Body of pancreas (tissue), 4 donors: Measurements from ENCODE around the gene HLA-DPB1. TPM values are rescaled to one million over a fixed set of nuclear protein-coding genes. Genes with fewer than 3 reads are reported as not detected.

Source experiments
- ATAC-seq: fragments of 150-250 bp; one replicate; pipeline ENCODE4 v1.9.1; 2016
- DNase-seq, 4 donors: peaks; one replicate each; pipeline ENCODE4 v3.0.0-alpha.2; 2019
- H3K27ac ChIP-seq, 4 donors: fragments of 200-600 bp; sonication (generic); 1 replicate in 3 of 4; 2 replicates in 1 of 4; pipeline versions ENCODE4 v1.5.1 to v1.6.1; 2016 to 2019; ENCODE audit warnings: mild to moderate bottlenecking in 1 of 4, mixed read lengths in 1 of 4, moderate library complexity in 1 of 4
- H3K27me3 ChIP-seq, 2 donors: fragments of 200-600 bp; sonication (generic); one replicate each; pipeline ENCODE4 v1.6.0; 2016; ENCODE audit warnings: mild to moderate bottlenecking in 1 of 2
- H3K36me3 ChIP-seq, 2 donors: fragments of 200-600 bp; sonication (generic); replicated peaks in 1 of 2; 2 replicates each; pipeline ENCODE4 v1.5.1; 2016; ENCODE audit warnings: low read depth in 2 of 2; ENCODE audit not compliant: insufficient read depth in 1 of 2
- H3K4me1 ChIP-seq: fragments of 200-600 bp; sonication (generic); one replicate; pipeline ENCODE4 v1.6.0; 2016
- H3K4me3 ChIP-seq, 2 donors: fragments of 200-600 bp; sonication (generic); 1 replicate in 1 of 2; 2 replicates in 1 of 2; pipeline ENCODE4 v1.5.1; 2016 to 2019
- H3K9me3 ChIP-seq, 3 donors: fragments of 200-600 bp; sonication (generic); 1 replicate in 2 of 3; 2 replicates in 1 of 3; pipeline ENCODE4 v1.5.1; 2016
- CTCF ChIP-seq, 7 experiments: fragments of 450-650 bp in 4 of 7; fragments of 200-600 bp in 3 of 7; sonication (generic) in 3 of 7; IDR thresholded peaks; one replicate each; pipeline ENCODE4 v1.5.1; 2016 to 2019; ENCODE audit warnings: antibody characterized with exemption in 7 of 7
- POLR2A ChIP-seq, 3 donors: fragments of 450-650 bp; IDR thresholded peaks; one replicate each; pipeline ENCODE4 v1.6.1; 2016; ENCODE audit warnings: antibody characterized with exemption in 3 of 3, mild to moderate bottlenecking in 2 of 3
- WGBS, 2 donors: methylation state at CpG; one replicate each; pipeline ENCODE4 v1.1.5; 2017; 5-methylcytosine and 5-hydroxymethylcytosine counted together
- intact Hi-C: fragments of 100-400 bp; cut with DNase I; formaldehyde crosslinking; loops from one replicate; pipeline ENCODE4 v1.15.1; 2023
- total RNA-seq, 2 donors: library from RNA; depleted of rRNA; stranded (reverse); fragments of >200 nt; gene quantifications; one replicate each; pipeline ENCODE4 v1.1.0, GENCODE V29; 2016

HLA-DPB1 gene
- total RNA-seq, 2 donors from 2014 or later: 41.2 to 52.4 TPM

- peak; percentile 23 to 81 (median 43) for TF ChIP-seq CTCF (IDR thresholded peaks at IDR 0.05)
- no peak for TF ChIP-seq POLR2A (IDR thresholded peaks at IDR 0.05)
- H3K36me3 ChIP-seq: peaks cover 0 to 1% of the 10 kb centered on the region in 2 donors
- DNase-seq (peak; percentile 26 to 60 (median 44)), ATAC-seq (peak; percentile 40)
- H3K4me3 ChIP-seq: no peak overlapping the region
- H3K27ac ChIP-seq: peak overlapping the region in 2 of 4 donors; percentile 10 to 82
- WGBS, 2 donors: 17 to 50% methylated on average over 2 of the region's 2 CpGs
- no peaks in the 10 kb centered on the region for H3K9me3 ChIP-seq
- H3K27me3 ChIP-seq: no peaks in the 10 kb centered on the region
- peaks cover 18% of the 10 kb centered on the region for H3K4me1 ChIP-seq
- intact Hi-C loops: no loop called here
These were observed 6.9 kb downstream of the HLA-DPB1 start for GRCh38 chr6:33082702-33083101.

- intact Hi-C loops: no loop called here
- WGBS, 2 donors: 68 to 78% methylated on average over 8 of the region's 8 CpGs
These were observed 9.8 kb downstream of the HLA-DPB1 start for GRCh38 chr6:33085627-33086026.

GRCh38 chr6:33088258-33088930 lies 12.6 kb downstream of the HLA-DPB1 start:
- H3K27me3 ChIP-seq: no peaks in the 10 kb centered on the region
- ATAC-seq (no peak), DNase-seq (no peak)
- H3K4me3 ChIP-seq: no peak overlapping the region
- WGBS, 2 donors: 52 to 60% methylated on average over 3 of the region's 3 CpGs
- H3K4me1 ChIP-seq: no peaks in the 10 kb centered on the region
- no peaks in the 10 kb centered on the region for H3K9me3 ChIP-seq
- peaks cover 0 to 1% of the 10 kb centered on the region in 2 donors for H3K36me3 ChIP-seq
- intact Hi-C loops: no loop called here
- TF ChIP-seq POLR2A (IDR thresholded peaks at IDR 0.05) (no peak), CTCF (IDR thresholded peaks at IDR 0.05) (no peak)
- H3K27ac ChIP-seq: no peak overlapping the region

More at GRCh38 chr6:33085627-33086026, 9.8 kb downstream of the HLA-DPB1 start:
- no peak for DNase-seq
- H3K9me3 ChIP-seq: no peaks in the 10 kb centered on the region
- H3K27me3 ChIP-seq: no peaks in the 10 kb centered on the region
- no peak for ATAC-seq
- H3K4me1 ChIP-seq: peaks cover 12% of the 10 kb centered on the region
- H3K36me3 ChIP-seq: peaks cover 0 to 1% of the 10 kb centered on the region in 2 donors
- no peak overlapping the region for H3K4me3 ChIP-seq
- no peak overlapping the region for H3K27ac ChIP-seq
- TF ChIP-seq CTCF (IDR thresholded peaks at IDR 0.05) (no peak), POLR2A (IDR thresholded peaks at IDR 0.05) (no peak)

- Histone ChIP-seq H3K27me3 (no peaks in the 10 kb centered on the region), H3K4me3 (no peak overlapping the region), H3K4me1 (no peaks in the 10 kb centered on the region), H3K9me3 (no peaks in the 10 kb centered on the region), H3K27ac (no peak overlapping the region), H3K36me3 (peaks cover 0 to 1% of the 10 kb centered on the region in 2 donors)
- DNase-seq: no peak
- no peak for ATAC-seq
- intact Hi-C loops: no loop called here
- TF ChIP-seq CTCF (IDR thresholded peaks at IDR 0.05) (no peak), POLR2A (IDR thresholded peaks at IDR 0.05) (no peak)
- WGBS, 2 donors: 52% methylated on average over 6 of the region's 6 CpGs
These were observed 13.3 kb downstream of the HLA-DPB1 start for GRCh38 chr6:33088931-33089620.
